ENCODE results near the gene SMAD9. TPM values are rescaled to one million over a fixed set of nuclear protein-coding genes. Genes with fewer than 3 reads are reported as not detected.

SMAD9 gene
- total and polyA plus RNA-seq, 2 of the 8 experiments (the other 6 are each of a cell fraction or from before 2014, with no cell fraction given), result 0.45 to 1.0 TPM

- H3K4ac ChIP-seq (replicated peaks; ENCODE audit: insufficient read length, low read depth, low read length), result no peak overlapping the region
- H3K79me1 ChIP-seq (ENCODE audit: low read depth, low read length), result no peaks in the 10 kb centered on the region
- H3K36me3 ChIP-seq (ENCODE audit: control insufficient read depth in 2 of 4, insufficient read depth in 4 of 4, low read length in 3 of 4), result no peaks in the 10 kb centered on the region
- no peak overlapping the region for H2BK15ac ChIP-seq (ENCODE audit: low read length)
- no peak overlapping the region for H3K9ac ChIP-seq (replicated peaks in 1 of 4; ENCODE audit: extremely low read depth in 1 of 4, low read depth in 3 of 4, low read length in 3 of 4)
- H3K18ac ChIP-seq (ENCODE audit: extremely low read depth, low read length), result no peak overlapping the region
- POLR2A ChIA-PET (ENCODE audit: partially characterized antibody), result no interaction called here
- H3K4me3 ChIP-seq (ENCODE audit: extremely low read depth in 1 of 4, insufficient read depth in 2 of 4, low read depth in 3 of 4, low read length in 4 of 4), result no peak overlapping the region
- H3K27ac ChIP-seq (ENCODE audit: low read depth, low read length), result no peak overlapping the region
- H3K14ac ChIP-seq (ENCODE audit: insufficient read length), result no peak overlapping the region
- no peaks in the 10 kb centered on the region for H3K9me3 ChIP-seq (ENCODE audit: insufficient read depth in 2 of 2, low read depth in 1 of 2, low read length in 1 of 2)
- 95% methylated on average over 8 of the region's 8 CpGs; no CpG with 5 or more reads in 1 of the 2 experiments for WGBS, 2 experiments (ENCODE audit: extremely low coverage in 1 of 2, insufficient coverage in 1 of 2, insufficient read length in 1 of 2, insufficient replicate concordance in 2 of 2, low coverage in 1 of 2, low lambda C conversion rate in 2 of 2, missing lambda C conversion rate in 1 of 2)
- H2BK5ac ChIP-seq (ENCODE audit: low read depth, low read length), result no peak overlapping the region
- DNase-seq (ENCODE audit: low read depth in 1 of 2, low spot score in 2 of 2), result no peak
- H4K8ac ChIP-seq (ENCODE audit: extremely low read depth, insufficient read depth, low read length), result no peak overlapping the region
- no peaks in the 10 kb centered on the region for H4K20me1 ChIP-seq (replicated peaks in 1 of 2; ENCODE audit: control insufficient read depth in 1 of 2, insufficient read depth in 2 of 2, low read length in 2 of 2)
- no peak overlapping the region for H4K5ac ChIP-seq (ENCODE audit: insufficient read length, low read depth, low read length)
- H2BK120ac ChIP-seq (replicated peaks; ENCODE audit: low read depth, low read length), result no peak overlapping the region
- CTCF ChIA-PET (ENCODE audit: partially characterized antibody), result interaction anchor here (1.0 to 1.3 kb wide), 2 partner anchors 15 to 78 kb away, joined by 3 read pairs; no protein-coding TSS in a partner anchor
- H3K23ac ChIP-seq (ENCODE audit: insufficient read length), result no peak overlapping the region
- H3K56ac ChIP-seq (replicated peaks; ENCODE audit: insufficient read length, low read depth, low read length), result no peak overlapping the region
- H2BK12ac ChIP-seq (ENCODE audit: low read depth, low read length), result no peak overlapping the region
- H2BK20ac ChIP-seq (ENCODE audit: low read length), result no peak overlapping the region
- H3K27me3 ChIP-seq (replicated peaks in 1 of 4; ENCODE audit: control insufficient read depth in 3 of 4, extremely low read depth in 1 of 4, insufficient read depth in 3 of 4, low read length in 3 of 4), result no peaks in the 10 kb centered on the region
- no peak overlapping the region for H2AFZ ChIP-seq (ENCODE audit: low read length)
- no peak overlapping the region for H3K4me2 ChIP-seq (ENCODE audit: insufficient read depth in 1 of 2, low read depth in 2 of 2, low read length in 2 of 2)
- H3K23me2 ChIP-seq (ENCODE audit: low read depth, low read length), result no peaks in the 10 kb centered on the region
- H2AK5ac ChIP-seq (ENCODE audit: low read depth, low read length), result no peak overlapping the region
- no peaks in the 10 kb centered on the region for H3K4me1 ChIP-seq (replicated peaks in 1 of 4; ENCODE audit: control insufficient read depth in 3 of 4, insufficient read depth in 4 of 4, low read length in 3 of 4)
- H3K79me2 ChIP-seq (ENCODE audit: control insufficient read depth in 1 of 2, insufficient read depth in 2 of 2, low read length in 2 of 2), result no peaks in the 10 kb centered on the region
- no peak for FAIRE-seq
- H4K91ac ChIP-seq (replicated peaks; ENCODE audit: insufficient read length, low read length), result no peak overlapping the region
- TF ChIP-seq RXRA (IDR thresholded peaks at IDR 0.05; ENCODE audit: insufficient read depth, low read depth, low read length) (no peak), CTCF (IDR thresholded peaks at IDR 0.05; ENCODE audit: control extremely low read depth in 1 of 3, insufficient read depth in 1 of 3, low read depth in 1 of 3, low read length in 3 of 3) (no peak), POLR2A (IDR thresholded peaks at IDR 0.05; ENCODE audit: control extremely low read depth in 1 of 2, low read depth in 2 of 2, low read length in 2 of 2) (no peak), JUN (IDR thresholded peaks at IDR 0.05; ENCODE audit: low read depth, low read length) (no peak), KDM5A (IDR thresholded peaks at IDR 0.05; ENCODE audit: low read length) (no peak), RNF2 (IDR thresholded peaks at IDR 0.05; ENCODE audit: borderline replicate concordance, low read depth, low read length, missing control alignments, poor library complexity, severe bottlenecking) (no peak), BCL11A (IDR thresholded peaks at IDR 0.05; ENCODE audit: low read depth in 2 of 2, low read length in 2 of 2) (no peak), E2F6 (IDR thresholded peaks at IDR 0.05) (no peak), GTF2F1 (IDR thresholded peaks at IDR 0.05; ENCODE audit: borderline replicate concordance, low read depth, low read length) (no peak), TAF7 (optimal IDR thresholded peaks at IDR 0.05; ENCODE audit: borderline replicate concordance, low read depth, low read length) (no peak)
These were observed 16.0 kb downstream of the SMAD9 start for GRCh38 chr13:36903925-36904595.
